Measurements from ENCODE around the gene KIF5B. TPM values are rescaled to one million over a fixed set of nuclear protein-coding genes. Genes with fewer than 3 reads are reported as not detected.
"Not testable (repeated sequence)": the region's sequence is repeated elsewhere in the genome, so short reads cannot be mapped to it uniquely, and the experiment has no call there.

The KIF5B gene
- total RNA-seq, 2 donors from 2014 or later, result 148 to 164 TPM

DNA sequence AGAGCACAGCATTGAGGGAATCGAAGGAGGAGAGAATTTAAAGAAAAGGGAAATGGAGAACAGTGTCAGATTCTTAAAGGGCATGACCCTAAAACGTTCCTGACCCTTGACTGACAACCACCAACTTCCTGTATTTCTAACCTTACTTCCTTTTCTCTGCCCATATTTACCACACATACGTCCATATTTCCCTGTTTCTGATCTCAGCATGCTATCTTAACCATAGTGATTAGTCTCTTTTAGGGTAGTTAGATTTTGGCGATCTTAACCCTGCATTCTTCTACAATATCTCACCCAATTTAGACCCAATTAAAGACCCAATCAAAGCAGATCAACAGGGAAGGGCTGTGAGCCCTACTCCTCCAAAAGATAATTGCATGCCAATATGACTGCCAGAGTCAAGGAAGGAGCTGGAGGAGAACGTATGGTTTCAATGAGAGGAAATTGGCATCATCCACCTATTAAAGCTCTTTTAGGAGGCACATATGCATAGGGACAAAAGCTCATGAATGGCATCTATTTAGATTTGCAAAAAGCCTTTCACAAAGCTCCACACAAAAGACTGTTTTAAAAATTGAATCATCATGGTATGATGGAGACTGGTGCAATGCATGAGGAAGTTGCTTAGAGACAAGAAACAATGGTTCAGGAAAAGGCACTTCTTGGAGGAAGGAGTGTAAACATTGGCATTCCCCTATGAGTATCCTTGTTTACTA is 78.6 kb downstream of the KIF5B start:
- ATAC-seq (ENCODE audit: insufficient number of reproducible peaks, low FRiP score, low read depth), result no peak
- Histone ChIP-seq H3K9me3 (no peaks in the 10 kb centered on the region), H3K27ac (no peak overlapping the region), H3K36me3 (no peaks in the 10 kb centered on the region), H3K27me3 (replicated peaks; ENCODE audit: insufficient read depth) (no peaks in the 10 kb centered on the region), H3K4me1 (ENCODE audit: control insufficient read depth in 1 of 2, low read depth in 2 of 2) (no peaks in the 10 kb centered on the region), H3K4me3 (no peak overlapping the region)
- TF ChIP-seq, protein P1, sequence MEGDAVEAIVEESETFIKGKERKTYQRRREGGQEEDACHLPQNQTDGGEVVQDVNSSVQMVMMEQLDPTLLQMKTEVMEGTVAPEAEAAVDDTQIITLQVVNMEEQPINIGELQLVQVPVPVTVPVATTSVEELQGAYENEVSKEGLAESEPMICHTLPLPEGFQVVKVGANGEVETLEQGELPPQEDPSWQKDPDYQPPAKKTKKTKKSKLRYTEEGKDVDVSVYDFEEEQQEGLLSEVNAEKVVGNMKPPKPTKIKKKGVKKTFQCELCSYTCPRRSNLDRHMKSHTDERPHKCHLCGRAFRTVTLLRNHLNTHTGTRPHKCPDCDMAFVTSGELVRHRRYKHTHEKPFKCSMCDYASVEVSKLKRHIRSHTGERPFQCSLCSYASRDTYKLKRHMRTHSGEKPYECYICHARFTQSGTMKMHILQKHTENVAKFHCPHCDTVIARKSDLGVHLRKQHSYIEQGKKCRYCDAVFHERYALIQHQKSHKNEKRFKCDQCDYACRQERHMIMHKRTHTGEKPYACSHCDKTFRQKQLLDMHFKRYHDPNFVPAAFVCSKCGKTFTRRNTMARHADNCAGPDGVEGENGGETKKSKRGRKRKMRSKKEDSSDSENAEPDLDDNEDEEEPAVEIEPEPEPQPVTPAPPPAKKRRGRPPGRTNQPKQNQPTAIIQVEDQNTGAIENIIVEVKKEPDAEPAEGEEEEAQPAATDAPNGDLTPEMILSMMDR (IDR thresholded peaks at IDR 0.05), result no peak
- no peak for DNase-seq (ENCODE audit: low spot score)

DNA sequence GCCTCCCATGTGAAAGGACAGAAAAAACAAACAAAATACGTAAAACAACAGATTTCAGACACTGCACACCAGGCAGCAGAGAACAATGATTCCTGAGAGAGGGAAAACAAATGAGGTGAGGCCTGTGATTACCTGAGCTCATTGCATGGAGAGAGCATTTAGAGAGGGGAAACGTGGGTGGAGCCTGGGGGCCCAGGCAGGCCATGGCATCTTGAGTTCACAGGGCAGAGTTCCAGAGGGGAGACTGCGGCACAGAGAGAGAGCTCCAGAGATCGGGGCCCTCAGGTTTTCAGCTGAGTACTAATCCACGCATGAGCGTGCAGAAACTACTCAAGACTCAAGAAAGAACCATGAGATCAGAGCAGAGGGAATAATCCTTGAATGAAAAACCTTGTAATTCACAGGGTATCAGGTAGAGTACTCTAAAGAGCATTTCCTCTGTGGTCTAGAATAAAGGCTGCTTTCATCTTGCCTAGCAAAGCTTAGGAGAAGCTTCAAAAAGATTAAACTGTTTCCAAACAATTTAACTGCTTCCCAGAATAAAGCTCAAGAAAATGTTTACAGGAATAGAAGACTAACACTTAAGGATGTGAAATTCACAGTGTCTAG is 81.0 kb downstream of the KIF5B start:
- ATAC-seq (ENCODE audit: insufficient number of reproducible peaks, low FRiP score, low read depth), result no peak
- no peak for DNase-seq (ENCODE audit: low spot score)
- H3K9me3 ChIP-seq, result no peaks in the 10 kb centered on the region
- TF ChIP-seq, protein P1 (IDR thresholded peaks at IDR 0.05), result no peak
- H3K4me1 ChIP-seq (ENCODE audit: control insufficient read depth in 1 of 2, low read depth in 2 of 2), result no peaks in the 10 kb centered on the region
- no peaks in the 10 kb centered on the region for H3K36me3 ChIP-seq
- H3K27ac ChIP-seq, result no peak overlapping the region
- H3K4me3 ChIP-seq, result no peak overlapping the region
- H3K27me3 ChIP-seq (replicated peaks; ENCODE audit: insufficient read depth), result no peaks in the 10 kb centered on the region

DNA sequence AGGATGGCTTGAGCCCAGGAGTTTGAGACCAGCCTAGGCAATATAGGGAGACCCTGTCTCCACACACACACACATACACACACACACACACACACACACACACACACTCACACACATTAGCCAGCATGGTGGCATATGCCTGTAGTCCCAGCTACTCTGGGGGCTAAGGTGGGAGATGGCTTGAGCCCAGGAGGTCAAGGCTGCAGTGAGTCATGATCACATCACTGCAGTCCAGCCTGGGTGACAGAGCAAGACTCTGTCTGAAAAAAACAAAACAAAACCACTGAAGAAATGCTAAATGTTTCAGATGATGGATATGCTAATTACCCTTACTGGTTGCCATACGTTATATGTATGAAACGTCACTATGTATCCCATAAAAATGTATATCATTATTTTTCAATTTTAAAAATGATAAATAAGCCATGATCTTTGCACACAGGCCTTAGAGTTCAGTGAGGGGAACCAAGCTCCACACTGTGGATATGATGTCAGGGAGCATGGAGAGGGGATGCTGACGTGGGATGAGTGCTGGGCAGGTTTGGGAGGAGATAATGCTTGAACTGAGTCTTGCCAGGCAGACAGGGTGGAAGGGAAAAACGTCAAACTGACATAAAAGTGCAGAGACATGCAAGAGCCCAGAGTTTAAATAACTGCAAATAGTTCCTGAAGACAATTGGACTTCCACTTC is 81.6 kb downstream of the KIF5B start:
- no peak for ATAC-seq (ENCODE audit: insufficient number of reproducible peaks, low FRiP score, low read depth)
- H3K27me3 ChIP-seq (replicated peaks; ENCODE audit: insufficient read depth), result no peaks in the 10 kb centered on the region
- H3K27ac ChIP-seq, result no peak overlapping the region
- no peak for DNase-seq (ENCODE audit: low spot score)
- no peaks in the 10 kb centered on the region for H3K9me3 ChIP-seq
- no peaks in the 10 kb centered on the region for H3K4me1 ChIP-seq (ENCODE audit: control insufficient read depth in 1 of 2, low read depth in 2 of 2)
- no peaks in the 10 kb centered on the region for H3K36me3 ChIP-seq
- TF ChIP-seq, protein P1 (IDR thresholded peaks at IDR 0.05), result no peak
- no peak overlapping the region for H3K4me3 ChIP-seq

DNA sequence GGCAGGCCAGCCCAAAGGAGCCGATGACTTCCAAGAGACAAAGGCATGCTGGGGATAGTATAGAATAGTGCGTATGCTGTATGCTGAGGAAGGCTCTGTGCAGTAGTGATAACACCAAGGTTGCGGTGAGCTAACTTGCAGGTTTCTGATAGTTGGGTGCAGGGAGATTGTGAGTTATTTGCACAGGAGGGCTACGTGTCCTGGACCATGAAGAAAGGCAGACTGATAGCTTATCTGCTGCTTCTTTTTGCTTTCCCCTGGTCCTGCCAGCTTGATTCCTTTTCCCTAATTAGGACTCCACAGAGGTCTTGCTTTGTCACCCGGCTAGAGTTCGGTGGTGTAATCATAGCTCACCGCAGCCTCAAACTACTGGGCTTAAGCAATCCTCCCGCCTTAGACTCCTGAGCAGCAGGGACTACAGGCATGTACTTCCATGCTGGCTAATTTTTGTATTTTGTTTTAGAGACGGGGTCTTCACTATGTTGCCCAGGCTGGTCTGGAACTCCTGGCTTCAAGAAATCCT is 83.6 kb downstream of the KIF5B start:
- DNase-seq (ENCODE audit: low spot score) (no peak), ATAC-seq (ENCODE audit: insufficient number of reproducible peaks, low FRiP score, low read depth) (no peak)
- H3K27ac ChIP-seq, result no peak overlapping the region
- TF ChIP-seq, protein P1 (IDR thresholded peaks at IDR 0.05), result no peak
- no peak overlapping the region for H3K4me3 ChIP-seq
- no peaks in the 10 kb centered on the region for H3K36me3 ChIP-seq
- no peaks in the 10 kb centered on the region for H3K4me1 ChIP-seq (ENCODE audit: control insufficient read depth in 1 of 2, low read depth in 2 of 2)
- no peaks in the 10 kb centered on the region for H3K27me3 ChIP-seq (replicated peaks; ENCODE audit: insufficient read depth)
- no peaks in the 10 kb centered on the region for H3K9me3 ChIP-seq

DNA sequence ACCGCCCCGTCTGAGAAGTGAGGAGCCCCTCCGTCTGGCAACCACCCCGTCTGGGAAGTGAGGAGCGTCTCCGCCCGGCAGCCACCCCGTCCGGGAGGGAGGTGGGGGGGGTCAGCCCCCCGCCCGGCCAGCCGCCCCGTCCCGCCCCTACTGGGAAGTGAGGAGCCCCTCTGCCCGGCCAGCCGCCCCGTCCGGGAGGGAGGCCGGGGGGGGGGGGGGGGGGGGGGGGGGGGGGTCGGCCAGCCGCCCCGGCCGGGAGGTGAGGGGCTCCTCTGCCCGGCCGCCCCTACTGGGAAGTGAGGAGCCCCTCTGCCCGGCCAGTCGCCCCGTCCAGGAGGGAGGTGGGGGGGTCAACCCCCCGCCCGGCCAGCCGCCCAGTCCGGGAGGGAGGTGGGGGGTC is 86.4 kb downstream of the KIF5B start:
- not testable (repeated sequence) for H3K9me3 ChIP-seq; H3K4me3 ChIP-seq; H3K27me3 ChIP-seq (replicated peaks; ENCODE audit: insufficient read depth); H3K36me3 ChIP-seq; H3K27ac ChIP-seq; H3K4me1 ChIP-seq (ENCODE audit: control insufficient read depth in 1 of 2, low read depth in 2 of 2); DNase-seq (ENCODE audit: low spot score); ATAC-seq (ENCODE audit: insufficient number of reproducible peaks, low FRiP score, low read depth)

All from thoracic aorta (tissue), 2 donors.